ENCODE measurements around the gene BBC3.

- no peak for TF ChIP-seq POLR2A (IDR thresholded peaks at IDR 0.05)
- TF ChIP-seq, protein P1, sequence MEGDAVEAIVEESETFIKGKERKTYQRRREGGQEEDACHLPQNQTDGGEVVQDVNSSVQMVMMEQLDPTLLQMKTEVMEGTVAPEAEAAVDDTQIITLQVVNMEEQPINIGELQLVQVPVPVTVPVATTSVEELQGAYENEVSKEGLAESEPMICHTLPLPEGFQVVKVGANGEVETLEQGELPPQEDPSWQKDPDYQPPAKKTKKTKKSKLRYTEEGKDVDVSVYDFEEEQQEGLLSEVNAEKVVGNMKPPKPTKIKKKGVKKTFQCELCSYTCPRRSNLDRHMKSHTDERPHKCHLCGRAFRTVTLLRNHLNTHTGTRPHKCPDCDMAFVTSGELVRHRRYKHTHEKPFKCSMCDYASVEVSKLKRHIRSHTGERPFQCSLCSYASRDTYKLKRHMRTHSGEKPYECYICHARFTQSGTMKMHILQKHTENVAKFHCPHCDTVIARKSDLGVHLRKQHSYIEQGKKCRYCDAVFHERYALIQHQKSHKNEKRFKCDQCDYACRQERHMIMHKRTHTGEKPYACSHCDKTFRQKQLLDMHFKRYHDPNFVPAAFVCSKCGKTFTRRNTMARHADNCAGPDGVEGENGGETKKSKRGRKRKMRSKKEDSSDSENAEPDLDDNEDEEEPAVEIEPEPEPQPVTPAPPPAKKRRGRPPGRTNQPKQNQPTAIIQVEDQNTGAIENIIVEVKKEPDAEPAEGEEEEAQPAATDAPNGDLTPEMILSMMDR (IDR thresholded peaks at IDR 0.05) = peak in 3 of 6 experiments; percentile 34 to 38 (median 34)
These were observed 49.3 kb upstream of the BBC3 start for GRCh38 chr19:47280183-47280797.

Data from Peyer's patch (tissue), 4 donors.